DMS114 treated with DMSO at 0.1 percent for 48 hours (cell line): Measurements from ENCODE around the gene FBXL5.

Experiments used
- DNase-seq: peaks from one replicate; lab custom pipeline; 2025; ENCODE audit not compliant: unreplicated experiment; lab: John Stamatoyannopoulos, UW

Gene FBXL5

DNA sequence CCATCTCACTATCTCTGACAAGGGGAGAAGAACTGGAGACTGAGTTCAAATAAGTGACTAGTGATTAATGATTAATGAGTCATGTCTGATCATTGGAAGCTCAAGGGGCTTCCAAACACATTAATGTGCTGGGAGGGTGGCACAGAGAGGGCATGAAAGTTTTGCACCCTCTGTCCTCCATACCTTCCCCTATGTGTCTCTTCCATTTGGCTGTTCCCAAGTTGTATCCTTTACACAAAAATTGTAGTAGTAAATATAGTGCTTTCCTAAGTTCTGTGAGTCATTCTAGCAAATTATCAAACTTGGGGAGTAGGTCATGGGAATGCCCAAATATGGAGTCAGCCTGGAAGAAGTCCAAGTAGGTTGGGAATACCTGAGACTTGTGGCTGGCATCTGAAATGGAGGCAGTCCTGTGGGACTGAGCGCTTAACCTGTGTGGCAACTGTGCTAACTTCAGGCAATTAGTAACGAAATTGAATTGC, 22.4 kb upstream of the FBXL5 start:
- DNase-seq, result no peak

DNA sequence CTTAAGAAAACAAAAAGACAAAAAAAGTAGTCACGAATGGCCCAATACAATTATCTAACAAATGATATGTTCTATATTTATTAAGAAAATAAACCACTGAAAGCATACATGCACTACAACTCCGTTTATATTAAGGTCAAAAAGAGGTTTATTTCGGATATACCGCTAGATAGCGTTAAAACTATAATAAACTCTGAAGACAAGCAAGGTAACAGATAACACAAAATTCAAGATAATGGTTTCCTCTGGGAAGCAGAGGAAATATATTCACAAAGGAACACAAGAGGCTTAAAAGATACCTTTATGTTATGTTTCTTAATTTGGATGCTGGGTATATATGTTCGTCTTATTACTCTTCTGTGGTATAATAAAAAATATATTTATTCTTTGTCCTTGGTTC, 21.7 kb upstream of the FBXL5 start:
- no peak for DNase-seq

DNA sequence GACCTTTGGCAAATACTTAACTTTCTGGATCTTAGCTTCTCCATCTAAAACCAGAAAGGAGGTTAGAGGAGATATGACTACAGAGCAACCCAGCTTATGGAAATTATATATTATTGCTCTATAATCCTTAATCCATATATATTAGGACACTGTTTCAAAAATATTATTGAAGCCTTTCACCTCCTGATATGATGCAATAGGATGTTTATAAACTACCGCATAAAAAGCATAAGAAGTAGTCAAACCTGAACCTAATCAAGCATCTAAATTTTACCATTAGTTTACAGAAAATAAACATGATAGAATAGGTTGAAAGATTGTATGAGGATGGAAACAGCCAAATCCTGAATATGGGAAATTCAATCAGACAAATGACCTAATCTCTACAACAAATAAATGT, 20.9 kb upstream of the FBXL5 start:
- DNase-seq, result no peak

DNA sequence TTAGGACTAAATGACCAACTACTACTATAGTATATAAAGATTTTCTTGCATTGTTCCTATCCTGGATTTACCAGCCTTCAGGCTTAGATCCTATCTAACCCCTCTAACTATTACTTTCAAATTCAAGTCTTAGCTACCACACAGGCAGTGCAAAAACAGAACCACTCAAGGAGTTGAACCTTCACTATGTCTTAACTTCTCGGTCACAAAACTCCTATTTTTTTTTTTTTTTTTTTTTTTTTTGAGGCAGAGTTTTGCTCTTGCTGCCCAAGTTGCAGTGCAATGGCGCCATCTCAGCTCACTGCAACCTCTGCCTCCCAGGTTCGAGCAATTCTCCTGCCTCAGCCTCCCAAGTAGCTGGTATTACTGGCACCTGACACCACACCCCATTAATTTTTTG, 20.2 kb upstream of the FBXL5 start:
- no peak for DNase-seq

DNA sequence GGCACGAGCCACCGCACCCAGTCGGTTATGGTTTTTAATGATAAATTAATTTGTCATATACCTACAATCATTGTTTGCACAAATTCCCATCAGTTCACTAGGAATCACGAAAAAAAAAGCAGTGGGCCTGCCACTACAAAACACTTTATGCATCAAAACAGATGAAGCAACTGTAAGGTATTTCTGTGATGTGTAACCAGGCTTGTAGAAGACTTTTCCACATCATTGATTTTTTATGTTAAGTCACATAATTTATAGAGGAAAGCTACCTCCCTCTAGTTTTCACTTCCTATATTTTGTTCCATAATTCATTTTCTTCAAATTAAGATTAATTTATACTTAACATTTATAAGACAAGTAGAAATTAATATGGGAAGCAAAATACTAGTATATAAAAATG, 19.8 kb upstream of the FBXL5 start:
- no peak for DNase-seq

DNA sequence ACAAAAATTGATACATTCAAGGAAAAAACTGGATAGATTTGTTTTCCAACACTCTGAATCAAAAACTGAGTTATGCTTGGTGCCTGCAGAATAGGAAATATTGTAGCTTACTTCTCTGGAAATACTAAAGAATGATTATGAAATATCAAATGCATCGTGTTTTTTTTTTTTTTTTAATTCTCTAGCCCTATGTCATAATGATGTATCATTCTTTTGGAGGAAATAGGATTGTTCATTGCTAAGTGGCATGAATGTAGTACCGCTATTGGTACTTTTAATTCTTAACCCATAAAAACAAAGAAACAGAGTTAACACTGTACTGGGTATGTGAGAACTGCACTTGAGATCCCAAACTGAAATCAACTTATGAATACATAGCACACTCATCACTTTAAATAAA, 18.9 kb upstream of the FBXL5 start:
- DNase-seq, result no peak

DNA sequence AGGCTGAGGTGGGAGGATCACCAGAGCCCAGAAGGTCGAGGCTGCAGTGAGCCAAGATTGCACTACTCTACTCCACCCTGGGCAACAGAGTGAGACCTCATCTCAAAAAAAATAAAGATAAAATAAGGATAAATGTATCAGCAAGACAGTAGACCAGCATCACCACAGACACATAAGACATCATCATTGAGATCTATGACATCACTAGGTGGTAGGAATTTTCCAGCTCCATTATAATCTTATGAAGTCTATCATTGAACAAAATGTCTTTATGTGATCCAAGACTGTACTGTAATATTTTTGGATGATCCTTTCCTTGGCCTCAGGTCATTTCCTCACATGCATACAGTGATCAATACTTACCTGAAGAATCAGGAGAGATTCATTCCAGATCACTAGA, 18.2 kb upstream of the FBXL5 start:
- DNase-seq, result no peak

DNA sequence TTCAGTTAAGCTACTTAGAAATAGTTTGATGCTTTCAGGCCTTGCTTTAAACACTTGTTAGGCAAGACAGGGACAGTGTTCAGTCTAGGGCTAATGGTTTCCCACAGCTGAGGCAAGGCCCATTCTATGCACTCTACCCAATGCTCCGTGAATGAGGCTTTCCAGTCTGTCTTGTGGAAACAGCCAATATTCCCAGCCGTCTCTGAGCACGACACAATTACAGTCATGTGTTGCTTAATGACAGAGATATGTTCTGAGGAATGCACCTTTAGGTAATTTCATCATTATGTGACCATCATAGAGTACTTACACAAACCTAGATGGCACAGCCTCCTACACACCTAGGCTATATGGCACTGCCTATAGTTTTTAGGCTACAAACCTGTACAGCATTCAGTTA, 16.9 kb upstream of the FBXL5 start:
- no peak for DNase-seq

DNA sequence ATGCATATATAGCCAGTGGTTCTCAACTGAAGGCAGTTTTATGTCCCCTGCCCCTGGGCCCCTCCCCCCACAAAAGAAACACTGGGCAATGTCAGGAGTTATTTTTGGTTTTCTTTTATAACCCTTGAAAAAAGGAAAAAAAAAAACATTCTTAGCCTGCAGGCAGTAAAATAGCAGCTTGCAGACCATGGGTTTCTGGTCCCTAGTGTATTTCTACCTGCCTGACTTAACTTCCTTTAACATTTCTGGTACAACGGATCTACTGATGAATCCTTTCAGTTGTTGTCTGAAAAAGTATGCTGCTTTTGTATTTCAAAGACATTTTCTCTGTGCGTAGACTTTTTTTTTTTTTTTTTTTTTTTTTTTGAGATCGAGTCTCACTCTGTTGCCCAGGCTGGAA, 15.4 kb upstream of the FBXL5 start:
- DNase-seq, result no peak

DNA sequence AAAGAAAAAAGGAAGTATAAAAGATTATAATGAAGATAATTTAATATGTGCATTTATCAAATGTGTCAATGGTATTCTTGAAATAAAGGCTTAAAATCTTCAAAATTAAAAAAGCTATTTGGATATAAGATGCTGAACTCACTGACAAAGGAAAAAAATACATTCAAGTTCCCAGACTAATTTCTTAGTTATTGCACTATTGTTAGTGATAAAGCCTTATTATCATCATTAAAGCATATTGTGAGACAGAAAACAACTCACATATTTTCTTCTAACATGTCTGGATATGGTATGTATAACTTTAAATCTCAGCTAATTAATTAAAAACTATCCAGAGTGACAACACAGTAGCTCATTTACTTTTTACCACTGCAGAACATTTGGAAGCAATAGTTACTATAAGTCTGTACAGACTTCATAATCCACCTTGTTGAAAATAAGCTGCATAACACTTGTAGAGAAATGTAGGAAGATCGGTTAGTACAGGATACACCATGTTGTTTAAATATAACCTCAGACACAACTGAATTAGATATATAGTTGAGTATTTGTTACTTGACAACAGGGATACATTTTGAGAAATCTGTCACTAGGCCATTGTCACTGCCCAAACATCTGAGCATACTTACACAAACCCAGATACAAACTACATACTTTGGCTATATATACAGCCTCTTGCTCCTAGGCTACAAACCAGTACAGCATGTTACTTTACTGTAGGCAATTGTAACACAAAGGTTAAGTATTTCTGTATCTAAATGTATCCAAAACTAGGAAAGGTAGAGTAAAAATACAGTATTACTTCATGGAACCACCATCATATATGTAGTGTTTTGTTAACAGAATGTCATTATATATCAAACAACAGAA, 13.6 kb upstream of the FBXL5 start:
- DNase-seq, result no peak

DNA sequence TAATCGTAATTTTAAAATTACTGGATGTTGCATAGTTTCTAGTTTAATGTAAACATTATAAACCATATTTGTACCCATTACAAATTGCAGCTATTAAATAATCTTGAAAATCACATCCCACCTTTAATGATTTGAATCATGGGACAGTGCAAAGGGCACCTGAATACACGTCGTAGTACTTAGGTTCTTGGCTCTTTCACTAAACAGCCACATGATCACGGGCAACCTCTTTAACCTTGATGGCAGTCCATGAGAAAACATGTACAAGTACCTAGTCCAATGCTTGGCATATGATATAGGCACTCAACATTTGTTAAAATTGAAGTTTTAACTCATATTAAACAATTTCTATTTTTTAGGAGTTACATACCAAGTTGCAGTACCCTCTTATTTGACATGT, 11.8 kb upstream of the FBXL5 start:
- no peak for DNase-seq

DNA sequence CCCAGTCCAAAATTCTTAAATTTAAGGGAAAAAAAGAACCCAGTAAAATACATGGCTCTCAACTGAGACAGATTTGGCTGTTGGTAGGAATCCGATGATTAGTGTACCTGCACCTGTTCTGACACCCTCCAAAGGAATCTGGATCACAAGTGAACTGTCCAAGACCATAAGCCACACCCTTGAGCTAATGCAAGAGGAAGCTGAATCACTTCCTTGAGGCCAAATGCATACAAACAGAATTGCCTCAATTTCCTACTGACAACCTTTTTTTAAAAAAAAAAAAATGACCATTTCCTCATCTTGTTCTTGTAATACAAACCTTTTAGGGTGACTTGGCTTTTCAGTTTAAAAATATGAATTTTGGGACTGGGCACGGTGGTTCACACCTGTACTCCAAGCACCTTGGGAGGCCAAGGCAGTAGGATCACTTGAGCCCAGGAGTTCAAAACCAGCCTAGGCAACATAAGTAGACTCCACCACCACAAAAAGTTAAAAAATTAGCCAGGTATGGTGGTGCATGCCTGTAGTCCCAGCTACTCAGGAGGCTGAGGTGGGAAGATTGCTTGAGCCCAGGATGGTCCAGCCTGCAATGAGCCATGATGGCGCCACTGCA, 10.7 kb upstream of the FBXL5 start:
- no peak for DNase-seq

DNA sequence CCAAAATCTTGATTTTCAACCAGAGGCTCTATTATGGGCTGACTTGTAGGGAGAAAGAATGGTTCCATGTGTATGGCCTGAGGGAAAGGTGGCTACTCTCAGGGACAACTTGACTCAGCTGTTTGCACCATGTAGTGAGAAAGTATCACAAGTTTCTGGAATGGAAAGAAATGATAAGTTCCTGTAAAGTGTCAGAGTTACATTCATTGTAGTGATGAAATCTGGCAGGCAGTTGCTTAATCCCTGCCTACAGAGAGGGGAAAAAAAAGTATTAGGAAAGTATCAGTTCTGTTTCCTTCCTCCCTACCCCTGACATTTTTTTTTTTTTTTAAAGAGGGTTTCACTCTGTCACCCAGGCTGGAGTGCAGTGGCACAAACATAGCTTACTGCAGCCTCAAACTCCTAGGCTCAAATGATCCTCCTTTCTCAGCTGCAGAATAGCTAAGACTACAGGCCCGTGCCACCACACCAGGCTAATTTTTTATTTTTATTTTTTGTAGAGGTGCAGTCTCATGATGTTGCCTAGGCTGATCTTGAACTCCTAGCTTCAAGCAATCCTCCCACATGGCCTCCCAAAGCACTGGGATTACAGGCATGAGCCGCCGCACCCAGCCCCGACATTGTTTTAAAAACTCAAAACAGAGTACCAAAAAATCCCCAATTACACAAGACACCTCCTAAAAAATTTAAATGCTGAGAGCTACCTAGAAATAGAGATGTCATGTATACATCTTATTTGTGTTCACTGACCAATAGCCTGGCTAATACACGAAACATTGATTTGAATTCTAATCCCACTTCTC, 4.8 kb upstream of the FBXL5 start:
- no peak for DNase-seq

DNA sequence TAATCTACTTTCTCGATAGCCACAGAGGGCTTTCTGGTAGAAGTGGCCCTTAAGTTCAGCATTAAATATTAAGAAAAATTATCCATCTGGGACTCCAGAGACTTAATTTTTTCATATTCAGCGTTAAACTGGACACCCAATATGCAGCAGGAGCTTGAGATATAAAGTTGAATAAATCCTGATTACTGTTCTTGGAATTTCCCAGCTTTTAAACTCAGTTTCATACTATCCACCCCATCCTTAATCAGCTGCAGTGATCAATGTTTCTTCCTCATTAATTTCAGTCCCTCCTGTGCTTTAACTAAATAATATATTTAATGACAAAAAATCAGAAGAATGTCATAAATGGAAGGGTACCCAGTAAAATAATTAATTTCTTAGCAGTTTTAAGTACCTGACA, 3.6 kb upstream of the FBXL5 start:
- no peak for DNase-seq

DNA sequence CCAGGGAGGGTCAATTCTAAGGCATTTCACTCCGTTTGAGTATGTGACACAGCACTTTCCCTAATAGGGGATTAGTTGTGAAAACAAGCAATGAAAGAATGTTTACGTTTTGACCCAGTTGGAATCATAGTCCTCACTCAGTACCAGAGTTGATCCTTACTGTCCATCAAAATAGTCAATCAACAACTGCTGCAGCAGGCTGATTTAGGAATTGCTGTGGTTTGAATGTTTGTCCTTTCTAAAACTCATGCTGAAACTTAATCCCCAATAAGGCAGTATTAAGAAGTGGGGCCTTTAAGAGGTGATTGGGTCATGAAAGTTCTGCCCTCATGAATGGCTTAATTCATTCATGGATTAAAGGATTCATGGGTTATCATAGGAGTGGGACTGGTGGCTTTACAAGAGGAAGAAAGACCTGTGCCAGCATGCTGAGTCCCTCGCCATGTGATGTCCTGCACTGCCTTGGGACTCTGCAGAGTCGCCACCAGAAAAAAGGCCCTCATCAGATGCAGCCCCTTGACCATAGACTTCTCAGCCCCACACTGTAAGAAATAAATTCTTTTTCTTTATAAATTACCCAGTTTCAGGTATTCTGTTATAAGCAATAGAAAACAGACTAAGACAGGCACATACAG, 3.1 kb upstream of the FBXL5 start:
- DNase-seq, result no peak

DNA sequence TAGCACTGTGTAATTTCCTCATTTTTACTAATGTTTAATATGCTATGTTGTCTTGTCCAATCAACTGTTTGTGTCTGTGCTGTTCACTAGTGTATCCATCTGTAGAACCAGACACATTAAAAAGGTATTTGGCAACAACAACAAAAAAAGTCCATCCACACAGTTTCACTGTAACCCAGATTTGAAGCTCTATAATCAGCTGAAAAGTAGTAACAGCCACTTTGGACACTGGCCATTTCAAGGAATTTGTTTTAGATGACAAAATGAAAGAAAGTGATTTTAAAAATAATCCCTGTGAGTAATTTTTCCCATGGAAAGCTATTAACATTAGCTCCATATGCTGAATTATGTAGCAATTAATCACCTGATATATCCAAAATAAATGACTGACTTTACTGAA, 2.2 kb upstream of the FBXL5 start:
- no peak for DNase-seq

DNA sequence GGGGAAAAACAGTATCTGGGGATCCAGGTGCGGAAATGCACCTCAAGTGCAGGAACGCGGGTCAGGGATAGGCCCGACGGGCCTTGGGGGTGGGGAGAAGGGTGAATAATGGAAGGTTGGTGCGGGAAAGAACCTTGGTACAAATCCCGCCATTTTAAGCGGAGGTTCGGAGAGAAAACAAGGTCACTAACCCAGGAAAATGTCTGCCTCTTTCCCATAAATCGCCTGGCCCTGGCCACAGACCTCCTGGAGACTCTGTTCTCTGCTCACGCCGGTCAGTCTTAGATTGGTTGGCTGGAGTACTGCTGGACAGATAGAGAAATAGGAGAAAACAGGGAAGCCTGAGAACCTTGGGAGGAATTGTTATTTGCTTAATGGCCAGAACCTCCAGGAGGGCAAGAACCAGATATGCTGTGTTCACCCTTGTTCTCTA, 897 bp upstream of the FBXL5 start:
- DNase-seq, result peak; percentile 22

DNA sequence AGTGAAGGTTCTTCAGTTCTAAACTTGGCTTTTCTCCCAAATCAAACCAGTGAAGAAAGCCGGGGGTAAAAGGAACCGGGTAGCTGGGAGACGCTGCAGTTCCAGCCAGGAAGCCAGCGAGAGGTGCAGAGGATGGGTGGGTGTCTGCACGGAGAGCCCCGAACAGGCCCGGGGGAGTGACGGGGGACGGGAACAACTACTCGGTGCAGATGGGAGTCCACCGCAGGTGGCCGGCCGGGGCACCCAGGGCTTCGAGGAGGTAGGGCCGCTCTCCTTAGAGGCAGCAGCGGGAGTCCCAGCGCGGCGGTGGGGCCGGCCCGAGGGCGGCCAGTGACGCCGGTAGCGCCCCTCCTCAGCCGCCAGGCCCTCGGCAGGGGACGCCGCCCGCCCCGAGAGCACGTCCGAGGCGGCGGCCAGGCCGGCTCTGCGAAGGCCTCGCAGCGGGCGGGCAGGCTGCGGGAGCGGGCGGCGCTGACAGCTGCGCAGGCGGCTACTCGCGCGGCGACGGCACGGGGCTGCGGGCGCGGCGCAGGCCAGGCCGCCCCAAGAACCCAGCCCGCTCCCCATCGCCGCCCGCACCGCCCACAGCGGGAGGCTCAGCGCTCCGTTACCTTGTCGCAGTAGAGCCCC, 449 bp downstream of the FBXL5 start:
- no peak for DNase-seq

DNA sequence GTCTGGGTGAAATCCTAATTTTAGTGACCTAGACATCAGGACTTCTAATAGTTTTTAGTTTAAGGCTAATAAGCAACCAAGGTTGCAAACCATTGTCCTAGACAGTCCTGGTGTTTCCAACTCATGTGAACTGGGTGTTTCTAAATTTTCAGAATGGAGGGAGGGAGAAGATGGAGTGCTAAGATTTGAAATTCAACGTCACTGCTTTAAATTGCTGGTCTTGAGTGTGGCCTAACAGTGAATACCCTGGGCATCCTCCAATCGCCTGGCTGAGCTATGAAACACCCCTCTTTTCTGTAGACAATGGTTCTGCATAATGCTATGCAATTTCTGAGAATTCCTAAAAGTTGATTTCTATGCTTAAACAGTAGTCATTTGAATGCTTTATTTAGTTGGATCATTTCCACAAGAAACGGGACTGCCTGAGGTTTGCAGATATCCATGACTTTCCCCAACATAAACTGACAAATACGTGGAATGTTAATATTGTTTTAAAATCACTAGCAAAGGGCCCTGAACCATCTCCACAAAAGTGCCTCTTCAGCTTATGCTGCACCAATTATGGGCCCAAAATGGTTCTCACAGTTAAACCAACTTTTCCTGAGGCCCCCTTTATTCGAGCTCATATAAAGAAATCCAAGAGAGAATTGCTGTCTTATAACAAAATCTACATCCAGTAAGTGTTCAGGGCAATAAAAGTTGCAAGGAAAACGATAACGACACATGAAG, 1.1 kb downstream of the FBXL5 start:
- peak; percentile 59 for DNase-seq

DNA sequence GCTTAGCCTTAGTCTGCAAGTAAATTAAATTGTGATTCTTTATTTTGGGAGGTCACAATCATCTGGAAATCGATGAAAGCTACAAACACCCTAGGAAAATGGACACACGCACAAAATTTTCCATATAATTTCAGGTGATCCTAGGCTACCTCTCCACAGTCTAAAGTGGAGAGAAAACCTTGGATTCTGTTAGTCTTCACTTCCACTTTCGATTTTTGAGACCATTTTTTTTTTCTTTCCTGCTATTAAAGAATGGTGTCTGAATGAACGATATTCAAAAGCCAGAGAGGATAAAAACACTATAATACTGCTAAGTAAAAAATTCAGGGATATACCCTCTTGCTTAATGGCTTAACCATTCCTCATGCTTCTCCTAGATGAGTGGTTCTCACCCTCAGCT, 1.7 kb downstream of the FBXL5 start:
- DNase-seq, result no peak
